ENCODE results near the gene CCDC51. TPM values are rescaled to one million over a fixed set of nuclear protein-coding genes. Genes with fewer than 3 reads are reported as not detected.

CCDC51 gene
- total and polyA plus RNA-seq, 7 experiments from 2014 or later: 3.6 to 16.5 (median 7.1) TPM

Other genes starting within 250 kb of the CCDC51 start
- under 1 TPM in 1 of 5 experiments, not detected in 4; 0.54 TPM for gene CAMP, start 216.6 kb downstream of the CCDC51 start, total RNA-seq
- not detected for gene CAMP, start 216.6 kb downstream of the CCDC51 start, polyA plus RNA-seq
- 10 to 100 TPM; 37.7 to 64.0 (median 40.2) TPM for gene ZNF589, start 199.0 kb downstream of the CCDC51 start, total RNA-seq
- 1 to 10 TPM; 5.1 to 9.2 TPM for gene ZNF589, start 199.0 kb downstream of the CCDC51 start, polyA plus RNA-seq
- gene NME6, start 138.8 kb downstream of the CCDC51 start, total RNA-seq: 10 to 100 TPM; 10.8 to 35.9 (median 34.9) TPM
- gene NME6, start 138.8 kb downstream of the CCDC51 start, polyA plus RNA-seq: 10 to 100 TPM; 48.6 to 65.5 TPM
- gene SPINK8, start 106.5 kb downstream of the CCDC51 start, total RNA-seq: not detected
- gene SPINK8, start 106.5 kb downstream of the CCDC51 start, polyA plus RNA-seq: not detected
- not detected for gene FBXW12, start 67.9 kb downstream of the CCDC51 start, total RNA-seq
- gene FBXW12, start 67.9 kb downstream of the CCDC51 start, polyA plus RNA-seq: not detected
- gene PLXNB1, start 10.0 kb downstream of the CCDC51 start, total RNA-seq: 1 to 10 TPM in 4 of 5 experiments, under 1 TPM in 1; 0.79 to 3.3 (median 2.7) TPM
- gene PLXNB1, start 10.0 kb downstream of the CCDC51 start, polyA plus RNA-seq: not detected
- gene TMA7, start 138 bp upstream of the CCDC51 start, total RNA-seq: 100 to 1,000 TPM; 193 to 278 (median 236) TPM
- gene TMA7, start 138 bp upstream of the CCDC51 start, polyA plus RNA-seq: 100 to 1,000 TPM; 512 to 752 TPM
- 10 to 100 TPM in 3 of 5 experiments, 1 to 10 TPM in 2; 7.9 to 14.2 (median 12.5) TPM for gene ATRIP, start 6.6 kb upstream of the CCDC51 start, total RNA-seq
- 10 to 100 TPM; 10.7 to 16.2 TPM for gene ATRIP, start 6.6 kb upstream of the CCDC51 start, polyA plus RNA-seq
- gene SHISA5, start 64.1 kb upstream of the CCDC51 start, total RNA-seq: 100 to 1,000 TPM; 147 to 236 (median 182) TPM
- gene SHISA5, start 64.1 kb upstream of the CCDC51 start, polyA plus RNA-seq: 100 to 1,000 TPM; 348 to 383 TPM
- 10 to 100 TPM in 2 of 5 experiments, 1 to 10 TPM in 3; 3.0 to 64.2 (median 3.7) TPM for gene PFKFB4, start 116.7 kb upstream of the CCDC51 start, total RNA-seq
- gene PFKFB4, start 116.7 kb upstream of the CCDC51 start, polyA plus RNA-seq: 1 to 10 TPM; 2.6 to 3.4 TPM
- gene UCN2, start 123.7 kb upstream of the CCDC51 start, total RNA-seq: under 1 TPM in 1 of 5 experiments, not detected in 4; 0.51 TPM
- not detected for gene UCN2, start 123.7 kb upstream of the CCDC51 start, polyA plus RNA-seq
- gene COL7A1, start 155.2 kb upstream of the CCDC51 start, total RNA-seq: 1 to 10 TPM in 3 of 5 experiments, under 1 TPM in 2; 0.71 to 3.4 (median 1.2) TPM
- not detected for gene COL7A1, start 155.2 kb upstream of the CCDC51 start, polyA plus RNA-seq
- 100 to 1,000 TPM in 2 of 5 experiments, 10 to 100 TPM in 3; 77.3 to 156 (median 91.7) TPM for gene UQCRC1, start 169.5 kb upstream of the CCDC51 start, total RNA-seq
- gene UQCRC1, start 169.5 kb upstream of the CCDC51 start, polyA plus RNA-seq: 100 to 1,000 TPM; 151 to 164 TPM
- gene TMEM89, start 181.7 kb upstream of the CCDC51 start, total RNA-seq: not detected
- not detected for gene TMEM89, start 181.7 kb upstream of the CCDC51 start, polyA plus RNA-seq
- 10 to 100 TPM; 15.1 to 37.6 (median 31.2) TPM for gene SLC26A6, start 195.3 kb upstream of the CCDC51 start, total RNA-seq
- gene SLC26A6, start 195.3 kb upstream of the CCDC51 start, polyA plus RNA-seq: 1 to 10 TPM; 3.5 to 3.7 TPM
- 1 to 10 TPM; 2.9 to 8.7 (median 4.2) TPM for gene CELSR3, start 222.8 kb upstream of the CCDC51 start, total RNA-seq
- under 1 TPM; 0.17 to 0.69 TPM for gene CELSR3, start 222.8 kb upstream of the CCDC51 start, polyA plus RNA-seq
- 10 to 100 TPM; 13.7 to 42.1 (median 20.3) TPM for gene NCKIPSD, start 245.8 kb upstream of the CCDC51 start, total RNA-seq
- gene NCKIPSD, start 245.8 kb upstream of the CCDC51 start, polyA plus RNA-seq: 10 to 100 TPM in 1 of 2 donors, 1 to 10 TPM in 1; 8.6 to 21.9 TPM

Data from naive thymus-derived CD4-positive, alpha-beta T cell (primary cell).